GM23338 (cell line): ENCODE results near the gene KAT6B. TPM values are rescaled to one million over a fixed set of nuclear protein-coding genes. Genes with fewer than 3 reads are reported as not detected.

Experiments
- ATAC-seq: fragments of 200-7000 bp; cut with Tn5 transposase; 3 replicates; pipeline ENCODE4 v1.9.1; 2020
- DNase-seq: peaks from one replicate; pipeline ENCODE4 v3.0.0-alpha.2; 2015; ENCODE audit warnings: low spot score
- H2AFZ ChIP-seq: fragments of 200-600 bp; sonication (generic); 2 replicates; pipeline ENCODE4 v1.8.0; 2016; ENCODE audit warnings: antibody characterized with exemption, mild to moderate bottlenecking, moderate library complexity
- H3F3A ChIP-seq: fragments of 200-600 bp; sonication (generic); replicated peaks from 2 replicates; pipeline ENCODE4 v1.8.0; 2017; ENCODE audit warnings: antibody characterized with exemption, mixed run types, low read depth
- H3K27ac ChIP-seq: fragments of 200-600 bp; sonication (generic); 2 replicates; pipeline ENCODE4 v1.6.1; 2016; ENCODE audit warnings: low read depth
- H3K27me3 ChIP-seq: fragments of 200-600 bp; sonication (generic); 2 replicates; pipeline ENCODE4 v1.8.0; 2016; ENCODE audit warnings: mild to moderate bottlenecking, mixed run types, moderate library complexity; ENCODE audit not compliant: insufficient read depth
- H3K36me3 ChIP-seq: fragments of 200-600 bp; sonication (generic); 2 replicates; pipeline ENCODE4 v1.8.0; 2016; ENCODE audit warnings: mild to moderate bottlenecking; ENCODE audit not compliant: insufficient read depth
- H3K4me1 ChIP-seq: fragments of 200-600 bp; sonication (generic); 2 replicates; pipeline ENCODE4 v1.8.0; 2016; ENCODE audit warnings: mild to moderate bottlenecking, moderate library complexity; ENCODE audit not compliant: insufficient read depth
- H3K4me2 ChIP-seq: fragments of 200-600 bp; sonication (generic); 2 replicates; pipeline ENCODE4 v1.7.1; 2017; ENCODE audit warnings: mixed run types
- H3K4me3 ChIP-seq: fragments of 200-600 bp; sonication (generic); 2 replicates; pipeline ENCODE4 v1.6.1; 2016; ENCODE audit warnings: mixed run types
- H3K79me2 ChIP-seq: fragments of 200-600 bp; sonication (generic); replicated peaks from 2 replicates; pipeline ENCODE4 v1.8.0; 2017; ENCODE audit warnings: mild to moderate bottlenecking; ENCODE audit not compliant: insufficient read depth
- H3K9me2 ChIP-seq: fragments of 200-600 bp; sonication (generic); 2 replicates; pipeline ENCODE4 v1.8.0; 2017; ENCODE audit not compliant: insufficient read depth
- H4K20me1 ChIP-seq: fragments of 200-600 bp; sonication (generic); replicated peaks from 2 replicates; pipeline ENCODE4 v1.8.0; 2017; ENCODE audit warnings: mild to moderate bottlenecking; ENCODE audit not compliant: insufficient read depth
- H3K27ac Mint-ChIP-seq: 2 replicates; pipeline ENCODE4 v1.8.0; 2020; ENCODE audit warnings: inconsistent platforms, mild to moderate bottlenecking, moderate library complexity, mixed read lengths
- H3K27me3 Mint-ChIP-seq: 3 replicates; pipeline ENCODE4 v1.8.0; 2022; ENCODE audit warnings: low read depth, mild to moderate bottlenecking, moderate library complexity, mixed read lengths, inconsistent platforms; ENCODE audit not compliant: insufficient read depth, poor library complexity
- H3K36me3 Mint-ChIP-seq: 3 replicates; pipeline ENCODE4 v1.8.0; 2021; ENCODE audit warnings: low read depth, mild to moderate bottlenecking, inconsistent platforms, moderate library complexity, mixed read lengths
- H3K4me1 Mint-ChIP-seq: 3 replicates; pipeline ENCODE4 v1.8.0; 2020; ENCODE audit warnings: mild to moderate bottlenecking, inconsistent platforms, mixed read lengths
- H3K4me3 Mint-ChIP-seq: 3 replicates; pipeline ENCODE4 v1.8.0; 2021; ENCODE audit warnings: moderate library complexity, mild to moderate bottlenecking, inconsistent platforms, mixed read lengths
- H3K9me3 Mint-ChIP-seq: 3 replicates; pipeline ENCODE4 v1.8.0; 2020; ENCODE audit warnings: moderate library complexity, mild to moderate bottlenecking, inconsistent platforms, mixed read lengths
- CREB1 ChIP-seq: fragments of 250-450 bp; sonication (Bioruptor Pico); IDR thresholded peaks from 2 replicates; pipeline ENCODE4 v1.5.0; 2020; ENCODE audit warnings: low read depth, mild to moderate bottlenecking, moderate library complexity
- EZH2 ChIP-seq: fragments of 200-600 bp; sonication (generic); IDR thresholded peaks from one replicate; pipeline ENCODE4 v1.8.0; 2017; ENCODE audit warnings: antibody characterized with exemption, mild to moderate bottlenecking, low read depth; ENCODE audit not compliant: unreplicated experiment
- EZH2phosphoT487 ChIP-seq: fragments of 200-600 bp; sonication (generic); IDR thresholded peaks from one replicate; pipeline ENCODE4 v1.8.1; 2018; ENCODE audit warnings: antibody characterized with exemption; ENCODE audit not compliant: unreplicated experiment
- JUNB ChIP-seq: IDR thresholded peaks from one replicate; pipeline ENCODE4 v1.6.1; 2016; ENCODE audit warnings: antibody characterized with exemption; ENCODE audit not compliant: unreplicated experiment
- NANOG ChIP-seq: IDR thresholded peaks from 2 replicates; pipeline ENCODE4 v1.6.1; 2016; ENCODE audit warnings: antibody characterized with exemption, borderline replicate concordance
- POLR2AphosphoS5 ChIP-seq: IDR thresholded peaks from 2 replicates; pipeline ENCODE4 v1.6.1; 2016; ENCODE audit warnings: antibody characterized with exemption, low read depth
- STAT1 ChIP-seq: IDR thresholded peaks from one replicate; pipeline ENCODE4 v1.6.1; 2016; ENCODE audit warnings: antibody characterized with exemption; ENCODE audit not compliant: unreplicated experiment
- ZNF114 ChIP-seq: fragments of 250-450 bp; sonication (Bioruptor Pico); IDR thresholded peaks from 2 replicates; pipeline ENCODE4 v1.5.0; 2020; ENCODE audit warnings: mild to moderate bottlenecking, moderate library complexity
- ZNF331 ChIP-seq: fragments of 250-450 bp; sonication (Bioruptor Pico); IDR thresholded peaks from 2 replicates; pipeline ENCODE4 v1.5.0; 2020; ENCODE audit warnings: low read depth, mild to moderate bottlenecking, moderate library complexity
- polyA plus RNA-seq: library from polyadenylated mRNA; unstranded; fragments of >200 nt; fragmentation: Nextera tagmentation; extraction: Ambion mirVana; gene quantifications from 2 replicates; pipeline ENCODE4 v1.2.1, GENCODE V29; 2016
- total RNA-seq: library from RNA; depleted of rRNA; stranded (reverse); fragments of >200 nt; shearing (Covaris generic); gene quantifications from 2 replicates; pipeline ENCODE4 v1.2.3, GENCODE V29; 2014
- TF ChIP-seq, protein P1 (sequence below), 2 experiments: fragments of 200-600 bp in 1 of 2; sonication (generic) in 1 of 2; conservative IDR thresholded peaks; 2 replicates each; pipeline versions ENCODE4 v1.5.1 to v1.6.1; 2016 to 2017; ENCODE audit warnings: antibody characterized with exemption in 2 of 2, low read depth in 2 of 2, mild to moderate bottlenecking in 2 of 2, moderate library complexity in 1 of 2
- TF ChIP-seq, protein P2 (sequence below): fragments of 250-450 bp; sonication (Bioruptor Pico); IDR thresholded peaks from 2 replicates; pipeline ENCODE4 v1.5.0; 2020; ENCODE audit warnings: mild to moderate bottlenecking, moderate library complexity
- TF ChIP-seq, protein P3 (sequence below): IDR thresholded peaks from one replicate; pipeline ENCODE4 v1.6.1; 2018; ENCODE audit warnings: antibody characterized with exemption; ENCODE audit not compliant: unreplicated experiment
- TF ChIP-seq, protein P4 (sequence below): IDR thresholded peaks from 2 replicates; pipeline ENCODE4 v1.6.1; 2016; ENCODE audit warnings: antibody characterized with exemption

The KAT6B gene
- total and polyA plus RNA-seq, 2 experiments from 2014 or later, result 21.3 to 31.4 TPM

DNA sequence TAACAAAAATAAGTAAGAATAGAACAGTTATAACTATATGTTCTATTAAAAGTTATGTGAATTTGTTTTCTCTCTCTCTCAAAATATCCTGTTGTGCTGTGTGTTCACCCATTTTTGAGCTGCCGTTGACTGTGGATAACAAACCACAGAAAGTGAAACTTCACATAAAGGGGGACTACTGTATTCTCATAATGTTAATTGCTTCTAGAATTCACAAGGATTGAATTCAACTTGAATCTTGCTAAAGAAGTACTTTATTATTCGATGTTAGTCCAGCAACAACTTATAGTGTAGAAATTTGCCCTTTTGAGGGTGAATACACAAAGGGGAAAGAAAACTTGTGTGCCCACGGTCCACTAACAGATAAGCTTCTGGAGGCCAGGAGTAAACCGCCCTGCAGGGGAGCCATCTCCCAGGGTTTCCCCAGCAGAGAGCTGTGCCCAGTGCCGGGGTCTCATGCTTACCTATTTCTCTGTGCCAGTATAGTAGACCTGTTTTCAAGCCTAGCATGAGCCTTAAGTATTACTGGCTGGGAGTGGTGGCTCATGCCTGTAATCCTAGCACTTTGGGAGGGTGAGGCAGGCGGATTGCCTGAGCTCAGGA is 87.1 kb downstream of the KAT6B start:
- H3K27ac Mint-ChIP-seq, result no peak overlapping the region
- peak; percentile 63 for ATAC-seq
- Histone ChIP-seq H3F3A (no peaks in the 10 kb centered on the region), H3K27ac (no peak overlapping the region), H3K9me2 (no peaks in the 10 kb centered on the region), H3K4me3 (no peak overlapping the region), H4K20me1 (no peaks in the 10 kb centered on the region), H3K79me2 (peaks cover 46% of the 10 kb centered on the region), H2AFZ (no peak overlapping the region), H3K27me3 (no peaks in the 10 kb centered on the region), H3K36me3 (no peaks in the 10 kb centered on the region), H3K4me2 (no peak overlapping the region), H3K4me1 (no peaks in the 10 kb centered on the region)
- peaks cover 5% of the 10 kb centered on the region; the same call in 2 of the 3 replicates for H3K4me1 Mint-ChIP-seq
- peaks cover 3% of the 10 kb centered on the region; the same call in 1 of the 3 replicates for H3K36me3 Mint-ChIP-seq
- peaks cover 2% of the 10 kb centered on the region for H3K27me3 Mint-ChIP-seq
- H3K9me3 Mint-ChIP-seq, result peaks cover 4% of the 10 kb centered on the region; the same call in 2 of the 3 replicates
- TF ChIP-seq, protein P1, sequence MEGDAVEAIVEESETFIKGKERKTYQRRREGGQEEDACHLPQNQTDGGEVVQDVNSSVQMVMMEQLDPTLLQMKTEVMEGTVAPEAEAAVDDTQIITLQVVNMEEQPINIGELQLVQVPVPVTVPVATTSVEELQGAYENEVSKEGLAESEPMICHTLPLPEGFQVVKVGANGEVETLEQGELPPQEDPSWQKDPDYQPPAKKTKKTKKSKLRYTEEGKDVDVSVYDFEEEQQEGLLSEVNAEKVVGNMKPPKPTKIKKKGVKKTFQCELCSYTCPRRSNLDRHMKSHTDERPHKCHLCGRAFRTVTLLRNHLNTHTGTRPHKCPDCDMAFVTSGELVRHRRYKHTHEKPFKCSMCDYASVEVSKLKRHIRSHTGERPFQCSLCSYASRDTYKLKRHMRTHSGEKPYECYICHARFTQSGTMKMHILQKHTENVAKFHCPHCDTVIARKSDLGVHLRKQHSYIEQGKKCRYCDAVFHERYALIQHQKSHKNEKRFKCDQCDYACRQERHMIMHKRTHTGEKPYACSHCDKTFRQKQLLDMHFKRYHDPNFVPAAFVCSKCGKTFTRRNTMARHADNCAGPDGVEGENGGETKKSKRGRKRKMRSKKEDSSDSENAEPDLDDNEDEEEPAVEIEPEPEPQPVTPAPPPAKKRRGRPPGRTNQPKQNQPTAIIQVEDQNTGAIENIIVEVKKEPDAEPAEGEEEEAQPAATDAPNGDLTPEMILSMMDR (conservative IDR thresholded peaks at IDR 0.05; ENCODE audit: low read depth in 2 of 2), result no peak
- TF ChIP-seq, protein P2, sequence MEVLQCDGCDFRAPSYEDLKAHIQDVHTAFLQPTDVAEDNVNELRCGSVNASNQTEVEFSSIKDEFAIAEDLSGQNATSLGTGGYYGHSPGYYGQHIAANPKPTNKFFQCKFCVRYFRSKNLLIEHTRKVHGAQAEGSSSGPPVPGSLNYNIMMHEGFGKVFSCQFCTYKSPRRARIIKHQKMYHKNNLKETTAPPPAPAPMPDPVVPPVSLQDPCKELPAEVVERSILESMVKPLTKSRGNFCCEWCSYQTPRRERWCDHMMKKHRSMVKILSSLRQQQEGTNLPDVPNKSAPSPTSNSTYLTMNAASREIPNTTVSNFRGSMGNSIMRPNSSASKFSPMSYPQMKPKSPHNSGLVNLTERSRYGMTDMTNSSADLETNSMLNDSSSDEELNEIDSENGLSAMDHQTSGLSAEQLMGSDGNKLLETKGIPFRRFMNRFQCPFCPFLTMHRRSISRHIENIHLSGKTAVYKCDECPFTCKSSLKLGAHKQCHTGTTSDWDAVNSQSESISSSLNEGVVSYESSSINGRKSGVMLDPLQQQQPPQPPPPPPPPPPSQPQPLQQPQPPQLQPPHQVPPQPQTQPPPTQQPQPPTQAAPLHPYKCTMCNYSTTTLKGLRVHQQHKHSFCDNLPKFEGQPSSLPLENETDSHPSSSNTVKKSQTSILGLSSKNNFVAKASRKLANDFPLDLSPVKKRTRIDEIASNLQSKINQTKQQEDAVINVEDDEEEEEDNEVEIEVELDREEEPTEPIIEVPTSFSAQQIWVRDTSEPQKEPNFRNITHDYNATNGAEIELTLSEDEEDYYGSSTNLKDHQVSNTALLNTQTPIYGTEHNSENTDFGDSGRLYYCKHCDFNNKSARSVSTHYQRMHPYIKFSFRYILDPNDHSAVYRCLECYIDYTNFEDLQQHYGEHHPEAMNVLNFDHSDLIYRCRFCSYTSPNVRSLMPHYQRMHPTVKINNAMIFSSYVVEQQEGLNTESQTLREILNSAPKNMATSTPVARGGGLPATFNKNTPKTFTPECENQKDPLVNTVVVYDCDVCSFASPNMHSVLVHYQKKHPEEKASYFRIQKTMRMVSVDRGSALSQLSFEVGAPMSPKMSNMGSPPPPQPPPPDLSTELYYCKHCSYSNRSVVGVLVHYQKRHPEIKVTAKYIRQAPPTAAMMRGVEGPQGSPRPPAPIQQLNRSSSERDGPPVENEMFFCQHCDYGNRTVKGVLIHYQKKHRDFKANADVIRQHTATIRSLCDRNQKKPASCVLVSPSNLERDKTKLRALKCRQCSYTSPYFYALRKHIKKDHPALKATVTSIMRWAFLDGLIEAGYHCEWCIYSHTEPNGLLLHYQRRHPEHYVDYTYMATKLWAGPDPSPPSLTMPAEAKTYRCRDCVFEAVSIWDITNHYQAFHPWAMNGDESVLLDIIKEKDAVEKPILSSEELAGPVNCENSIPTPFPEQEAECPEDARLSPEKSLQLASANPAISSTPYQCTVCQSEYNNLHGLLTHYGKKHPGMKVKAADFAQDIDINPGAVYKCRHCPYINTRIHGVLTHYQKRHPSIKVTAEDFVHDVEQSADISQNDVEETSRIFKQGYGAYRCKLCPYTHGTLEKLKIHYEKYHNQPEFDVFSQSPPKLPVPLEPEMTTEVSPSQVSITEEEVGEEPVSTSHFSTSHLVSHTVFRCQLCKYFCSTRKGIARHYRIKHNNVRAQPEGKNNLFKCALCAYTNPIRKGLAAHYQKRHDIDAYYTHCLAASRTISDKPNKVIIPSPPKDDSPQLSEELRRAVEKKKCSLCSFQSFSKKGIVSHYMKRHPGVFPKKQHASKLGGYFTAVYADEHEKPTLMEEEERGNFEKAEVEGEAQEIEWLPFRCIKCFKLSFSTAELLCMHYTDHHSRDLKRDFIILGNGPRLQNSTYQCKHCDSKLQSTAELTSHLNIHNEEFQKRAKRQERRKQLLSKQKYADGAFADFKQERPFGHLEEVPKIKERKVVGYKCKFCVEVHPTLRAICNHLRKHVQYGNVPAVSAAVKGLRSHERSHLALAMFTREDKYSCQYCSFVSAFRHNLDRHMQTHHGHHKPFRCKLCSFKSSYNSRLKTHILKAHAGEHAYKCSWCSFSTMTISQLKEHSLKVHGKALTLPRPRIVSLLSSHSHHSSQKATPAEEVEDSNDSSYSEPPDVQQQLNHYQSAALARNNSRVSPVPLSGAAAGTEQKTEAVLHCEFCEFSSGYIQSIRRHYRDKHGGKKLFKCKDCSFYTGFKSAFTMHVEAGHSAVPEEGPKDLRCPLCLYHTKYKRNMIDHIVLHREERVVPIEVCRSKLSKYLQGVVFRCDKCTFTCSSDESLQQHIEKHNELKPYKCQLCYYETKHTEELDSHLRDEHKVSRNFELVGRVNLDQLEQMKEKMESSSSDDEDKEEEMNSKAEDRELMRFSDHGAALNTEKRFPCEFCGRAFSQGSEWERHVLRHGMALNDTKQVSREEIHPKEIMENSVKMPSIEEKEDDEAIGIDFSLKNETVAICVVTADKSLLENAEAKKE (CRISPR knock-in tag), result no peak
- TF ChIP-seq EZH2phosphoT487 (no peak), ZNF114 (CRISPR knock-in tag) (no peak), JUNB (no peak), STAT1 (no peak), NANOG (no peak), CREB1 (no peak), EZH2 (no peak), ZNF331 (CRISPR knock-in tag) (no peak), POLR2AphosphoS5 (no peak)
- TF ChIP-seq, protein P3, sequence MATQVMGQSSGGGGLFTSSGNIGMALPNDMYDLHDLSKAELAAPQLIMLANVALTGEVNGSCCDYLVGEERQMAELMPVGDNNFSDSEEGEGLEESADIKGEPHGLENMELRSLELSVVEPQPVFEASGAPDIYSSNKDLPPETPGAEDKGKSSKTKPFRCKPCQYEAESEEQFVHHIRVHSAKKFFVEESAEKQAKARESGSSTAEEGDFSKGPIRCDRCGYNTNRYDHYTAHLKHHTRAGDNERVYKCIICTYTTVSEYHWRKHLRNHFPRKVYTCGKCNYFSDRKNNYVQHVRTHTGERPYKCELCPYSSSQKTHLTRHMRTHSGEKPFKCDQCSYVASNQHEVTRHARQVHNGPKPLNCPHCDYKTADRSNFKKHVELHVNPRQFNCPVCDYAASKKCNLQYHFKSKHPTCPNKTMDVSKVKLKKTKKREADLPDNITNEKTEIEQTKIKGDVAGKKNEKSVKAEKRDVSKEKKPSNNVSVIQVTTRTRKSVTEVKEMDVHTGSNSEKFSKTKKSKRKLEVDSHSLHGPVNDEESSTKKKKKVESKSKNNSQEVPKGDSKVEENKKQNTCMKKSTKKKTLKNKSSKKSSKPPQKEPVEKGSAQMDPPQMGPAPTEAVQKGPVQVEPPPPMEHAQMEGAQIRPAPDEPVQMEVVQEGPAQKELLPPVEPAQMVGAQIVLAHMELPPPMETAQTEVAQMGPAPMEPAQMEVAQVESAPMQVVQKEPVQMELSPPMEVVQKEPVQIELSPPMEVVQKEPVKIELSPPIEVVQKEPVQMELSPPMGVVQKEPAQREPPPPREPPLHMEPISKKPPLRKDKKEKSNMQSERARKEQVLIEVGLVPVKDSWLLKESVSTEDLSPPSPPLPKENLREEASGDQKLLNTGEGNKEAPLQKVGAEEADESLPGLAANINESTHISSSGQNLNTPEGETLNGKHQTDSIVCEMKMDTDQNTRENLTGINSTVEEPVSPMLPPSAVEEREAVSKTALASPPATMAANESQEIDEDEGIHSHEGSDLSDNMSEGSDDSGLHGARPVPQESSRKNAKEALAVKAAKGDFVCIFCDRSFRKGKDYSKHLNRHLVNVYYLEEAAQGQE, result no peak
- TF ChIP-seq, protein P4, sequence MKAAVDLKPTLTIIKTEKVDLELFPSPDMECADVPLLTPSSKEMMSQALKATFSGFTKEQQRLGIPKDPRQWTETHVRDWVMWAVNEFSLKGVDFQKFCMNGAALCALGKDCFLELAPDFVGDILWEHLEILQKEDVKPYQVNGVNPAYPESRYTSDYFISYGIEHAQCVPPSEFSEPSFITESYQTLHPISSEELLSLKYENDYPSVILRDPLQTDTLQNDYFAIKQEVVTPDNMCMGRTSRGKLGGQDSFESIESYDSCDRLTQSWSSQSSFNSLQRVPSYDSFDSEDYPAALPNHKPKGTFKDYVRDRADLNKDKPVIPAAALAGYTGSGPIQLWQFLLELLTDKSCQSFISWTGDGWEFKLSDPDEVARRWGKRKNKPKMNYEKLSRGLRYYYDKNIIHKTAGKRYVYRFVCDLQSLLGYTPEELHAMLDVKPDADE, result no peak
- no peak overlapping the region for H3K4me3 Mint-ChIP-seq
- DNase-seq, result no peak
